GM06990 (cell line): ENCODE results near the gene COL5A1.
"Not testable (repeated sequence)": the region's sequence is repeated elsewhere in the genome, so short reads cannot be mapped to it uniquely, and the experiment has no call there.

Source experiments
- DNase-seq: peaks from one replicate; pipeline ENCODE4 v3.0.0-alpha.2; 2011; ENCODE audit not compliant: insufficient read length; ENCODE audit errors: extremely low read depth
- H3K27me3 ChIP-seq: replicated peaks from 2 replicates; pipeline ENCODE4 v1.6.0; 2011; ENCODE audit warnings: low read length; ENCODE audit not compliant: control insufficient read depth, insufficient read depth
- H3K36me3 ChIP-seq: 2 replicates; pipeline ENCODE4 v1.5.1; 2011; ENCODE audit warnings: low read length; ENCODE audit not compliant: control insufficient read depth, insufficient read depth
- H3K4me3 ChIP-seq: replicated peaks from 2 replicates; pipeline ENCODE4 v1.5.1; 2011; ENCODE audit warnings: low read depth, mild to moderate bottlenecking, control low read depth, low read length
- TF ChIP-seq, protein P1 (sequence below): IDR thresholded peaks from 2 replicates; pipeline ENCODE4 v1.5.1; 2011; ENCODE audit warnings: low read length, control low read depth, mild to moderate bottlenecking, inconsistent platforms; ENCODE audit not compliant: insufficient read depth, poor library complexity, severe bottlenecking

The COL5A1 gene

DNA sequence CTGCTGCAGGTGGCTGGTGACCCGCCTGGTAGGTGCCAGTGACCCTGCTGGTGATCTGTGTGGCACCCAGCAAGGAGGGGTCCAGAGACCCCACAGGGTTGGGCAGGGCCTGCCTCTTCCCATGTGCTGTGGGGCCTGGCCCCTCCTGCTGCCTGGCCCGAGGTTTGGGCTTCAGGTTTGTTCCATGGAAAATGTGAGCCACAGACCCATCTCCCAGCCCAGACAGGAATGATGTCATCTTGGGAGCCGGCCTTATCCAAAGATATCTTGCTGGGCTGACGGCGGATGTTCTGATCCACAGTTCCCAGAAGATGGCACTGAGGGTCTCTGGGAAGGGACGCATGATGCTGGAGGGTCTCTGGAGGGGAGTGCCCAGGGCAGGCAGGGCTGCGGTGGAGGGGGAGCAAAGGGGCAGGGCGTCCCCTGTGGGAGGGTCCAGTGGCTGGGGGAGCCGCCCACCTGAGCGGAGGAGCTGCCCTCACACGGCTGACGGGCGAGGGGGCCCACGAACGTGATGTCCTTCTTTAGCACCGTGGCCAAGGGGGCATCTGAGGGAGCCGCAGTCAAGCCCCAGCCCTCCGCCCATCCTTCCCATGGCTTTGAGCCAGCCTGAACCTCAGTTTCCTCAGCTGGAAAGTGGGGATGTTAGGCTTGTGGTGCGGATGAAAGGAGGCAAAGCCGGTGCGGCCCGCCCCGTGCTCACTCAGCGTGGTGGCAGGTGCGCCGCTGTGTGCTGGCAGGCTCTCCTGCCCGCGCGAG lies 68.1 kb downstream of the COL5A1 start:
- H3K4me3 ChIP-seq = no peak overlapping the region
- TF ChIP-seq, protein P1, sequence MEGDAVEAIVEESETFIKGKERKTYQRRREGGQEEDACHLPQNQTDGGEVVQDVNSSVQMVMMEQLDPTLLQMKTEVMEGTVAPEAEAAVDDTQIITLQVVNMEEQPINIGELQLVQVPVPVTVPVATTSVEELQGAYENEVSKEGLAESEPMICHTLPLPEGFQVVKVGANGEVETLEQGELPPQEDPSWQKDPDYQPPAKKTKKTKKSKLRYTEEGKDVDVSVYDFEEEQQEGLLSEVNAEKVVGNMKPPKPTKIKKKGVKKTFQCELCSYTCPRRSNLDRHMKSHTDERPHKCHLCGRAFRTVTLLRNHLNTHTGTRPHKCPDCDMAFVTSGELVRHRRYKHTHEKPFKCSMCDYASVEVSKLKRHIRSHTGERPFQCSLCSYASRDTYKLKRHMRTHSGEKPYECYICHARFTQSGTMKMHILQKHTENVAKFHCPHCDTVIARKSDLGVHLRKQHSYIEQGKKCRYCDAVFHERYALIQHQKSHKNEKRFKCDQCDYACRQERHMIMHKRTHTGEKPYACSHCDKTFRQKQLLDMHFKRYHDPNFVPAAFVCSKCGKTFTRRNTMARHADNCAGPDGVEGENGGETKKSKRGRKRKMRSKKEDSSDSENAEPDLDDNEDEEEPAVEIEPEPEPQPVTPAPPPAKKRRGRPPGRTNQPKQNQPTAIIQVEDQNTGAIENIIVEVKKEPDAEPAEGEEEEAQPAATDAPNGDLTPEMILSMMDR = no peak
- DNase-seq = no peak
- H3K27me3 ChIP-seq = no peaks in the 10 kb centered on the region; the same call in 1 of the 2 replicates
- H3K36me3 ChIP-seq = no peaks in the 10 kb centered on the region

DNA sequence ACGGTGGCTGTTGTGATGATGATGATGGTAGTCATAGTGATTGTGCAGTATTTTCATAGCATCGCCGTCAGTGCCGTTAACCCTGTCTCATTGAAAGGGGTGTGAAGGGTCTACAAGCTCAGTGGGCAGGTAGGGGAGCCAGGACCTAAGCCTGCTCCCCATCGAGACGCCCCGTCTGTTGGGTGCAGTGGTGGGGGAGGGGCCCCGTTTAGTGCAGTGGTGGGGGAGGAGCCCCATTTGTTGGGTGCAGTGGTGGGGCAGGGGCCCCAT lies 68.6 kb downstream of the COL5A1 start:
- Histone ChIP-seq H3K27me3 (no peaks in the 10 kb centered on the region; the same call in 1 of the 2 replicates), H3K4me3 (no peak overlapping the region), H3K36me3 (no peaks in the 10 kb centered on the region)
- no peak for DNase-seq
- TF ChIP-seq, protein P1 = no peak

DNA sequence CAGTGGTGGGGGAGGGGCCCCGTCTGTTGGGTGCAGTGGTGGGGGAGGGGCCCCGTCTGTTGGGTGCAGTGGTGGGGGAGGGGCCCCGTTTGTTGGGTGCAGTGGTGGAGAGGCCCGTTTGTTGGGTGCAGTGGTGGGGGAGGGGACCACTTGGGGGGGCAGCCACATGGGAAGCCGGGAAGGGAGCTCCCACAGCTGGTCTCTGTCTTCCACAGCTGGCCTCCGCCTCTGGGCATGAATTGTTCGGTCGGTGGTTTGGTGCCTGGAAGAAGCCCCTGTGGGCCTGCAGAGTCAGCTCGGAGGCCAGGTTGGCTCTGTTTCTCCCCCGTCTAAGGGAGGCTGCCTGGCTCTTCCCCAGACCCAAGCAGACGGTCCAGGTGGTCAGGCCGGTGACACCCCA lies 69.3 kb downstream of the COL5A1 start:
- no peaks in the 10 kb centered on the region; the same call in 1 of the 2 replicates for H3K27me3 ChIP-seq
- TF ChIP-seq, protein P1 = no peak
- H3K36me3 ChIP-seq = no peaks in the 10 kb centered on the region
- no peak for DNase-seq
- H3K4me3 ChIP-seq = no peak overlapping the region

DNA sequence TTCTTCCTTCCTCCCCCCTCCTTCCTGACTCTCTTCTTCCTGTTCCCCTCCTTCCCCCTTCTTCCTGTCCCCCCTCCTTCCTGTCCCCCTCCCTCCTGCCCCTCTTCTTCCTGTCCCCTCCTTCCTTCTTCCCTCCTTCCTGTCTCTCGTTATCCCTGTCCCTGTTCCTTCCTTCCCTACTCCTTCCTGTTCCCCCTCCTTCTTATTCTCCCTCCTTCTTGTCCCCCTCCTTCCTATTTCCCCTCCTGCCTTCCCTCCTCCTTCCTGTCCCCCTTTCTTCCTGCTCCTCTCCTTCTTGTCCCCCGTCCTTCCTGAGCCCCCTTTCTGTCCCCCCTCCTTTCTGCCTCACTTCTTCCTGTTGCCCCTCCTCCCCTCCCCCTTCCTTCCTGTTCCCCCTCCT lies 70.6 kb downstream of the COL5A1 start:
- no peaks in the 10 kb centered on the region; the same call in 1 of the 2 replicates for H3K27me3 ChIP-seq
- H3K4me3 ChIP-seq = no peak overlapping the region
- TF ChIP-seq, protein P1 = no peak
- no peak for DNase-seq
- H3K36me3 ChIP-seq = no peaks in the 10 kb centered on the region

DNA sequence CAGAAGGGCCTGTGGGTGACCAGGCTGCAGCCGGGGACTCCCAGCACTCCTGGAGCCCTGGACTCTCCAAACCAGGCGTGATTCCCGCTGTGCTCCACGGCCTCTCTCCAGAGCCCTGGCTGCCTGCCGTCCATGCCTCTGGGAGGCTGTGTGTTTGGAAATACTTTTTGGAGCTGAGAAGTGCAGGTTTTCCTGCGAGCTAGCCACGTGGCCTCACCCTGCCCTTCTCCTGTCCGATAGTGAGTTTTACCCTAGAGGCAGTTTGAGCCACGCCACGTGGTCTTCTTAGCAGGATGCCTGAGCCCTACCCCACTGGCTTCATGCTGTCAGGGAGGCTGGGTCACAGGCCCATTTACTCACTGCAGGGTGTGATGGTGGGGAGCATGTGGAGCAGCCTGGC lies 71.3 kb downstream of the COL5A1 start:
- TF ChIP-seq, protein P1 = no peak
- H3K27me3 ChIP-seq = no peaks in the 10 kb centered on the region
- no peaks in the 10 kb centered on the region for H3K36me3 ChIP-seq
- H3K4me3 ChIP-seq = no peak overlapping the region
- no peak for DNase-seq

DNA sequence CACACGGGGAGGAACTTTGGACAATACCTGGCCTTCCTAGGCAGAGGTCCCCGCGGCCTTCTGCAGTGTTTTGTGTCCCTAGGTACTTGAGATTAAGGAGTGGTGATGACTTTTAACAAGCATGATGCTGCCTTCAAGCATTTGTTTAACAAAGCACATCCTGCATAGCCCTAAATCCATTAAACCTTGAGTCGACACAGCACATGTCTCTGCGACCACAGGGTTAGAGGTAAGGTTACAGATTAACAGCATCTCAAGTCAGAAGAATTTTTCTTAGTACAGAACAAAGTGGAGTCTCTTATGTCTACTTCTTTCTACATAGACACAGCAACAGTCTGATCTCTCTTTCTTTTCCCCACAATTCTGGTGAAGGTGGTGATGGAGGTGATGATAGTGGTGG lies 73.9 kb downstream of the COL5A1 start:
- not testable (repeated sequence) for H3K4me3 ChIP-seq, DNase-seq, H3K36me3 ChIP-seq, H3K27me3 ChIP-seq
